Calu3 (cell line): ENCODE measurements around the gene CYP2C19. TPM values are rescaled to one million over a fixed set of nuclear protein-coding genes. Genes with fewer than 3 reads are reported as not detected.
"Not testable (repeated sequence)": the region's sequence is repeated elsewhere in the genome, so short reads cannot be mapped to it uniquely, and the experiment has no call there.

Source experiments
- BruUV-seq: library from RNA; stranded (reverse); fragments of 400-500 nt; replicated peaks from 2 replicates; lab custom pipeline; 2021; lab: Mats Ljungman, UMichigan
- CTCF ChIA-PET: fragments of 300-600 bp; sonication (Branson Sonifier 250); formaldehyde crosslinking; loops from one replicate; lab custom pipeline; 2022; ENCODE audit warnings: antibody characterized with exemption; lab: Charles Lee
- DNase-seq: peaks from one replicate; pipeline ENCODE4 v3.0.0; 2022
- H3K27ac Mint-ChIP-seq: one replicate; pipeline ENCODE4 v1.8.0; 2022; ENCODE audit warnings: mixed read lengths; ENCODE audit not compliant: unreplicated experiment
- H3K27me3 Mint-ChIP-seq: one replicate; pipeline ENCODE4 v1.8.0; 2022; ENCODE audit warnings: mixed read lengths; ENCODE audit not compliant: unreplicated experiment
- H3K36me3 Mint-ChIP-seq: one replicate; pipeline ENCODE4 v1.8.0; 2022; ENCODE audit warnings: mild to moderate bottlenecking, moderate library complexity, mixed read lengths; ENCODE audit not compliant: insufficient read depth, unreplicated experiment
- H3K4me1 Mint-ChIP-seq: one replicate; pipeline ENCODE4 v1.8.0; 2022; ENCODE audit warnings: mild to moderate bottlenecking, low read depth, mixed read lengths; ENCODE audit not compliant: unreplicated experiment
- H3K4me3 Mint-ChIP-seq: one replicate; pipeline ENCODE4 v1.8.0; 2022; ENCODE audit warnings: mild to moderate bottlenecking, low read depth, moderate library complexity, mixed read lengths; ENCODE audit not compliant: unreplicated experiment
- H3K9me3 Mint-ChIP-seq: one replicate; pipeline ENCODE4 v1.8.0; 2022; ENCODE audit warnings: low read depth, mixed read lengths; ENCODE audit not compliant: unreplicated experiment
- intact Hi-C: fragments of 100-400 bp; cut with micrococcal nuclease; formaldehyde crosslinking; loops from one replicate; pipeline ENCODE4 v1.10.0; 2022; ENCODE audit not compliant: unreplicated experiment
- total RNA-seq: library from RNA; stranded (reverse); gene quantifications from 2 replicates; pipeline ENCODE4 v1.2.3, GENCODE V29; 2022
- TF ChIP-seq, protein P1 (sequence below): fragments of 200-600 bp; IDR thresholded peaks from one replicate; pipeline ENCODE4 v1.8.0; 2022; ENCODE audit warnings: antibody characterized with exemption; ENCODE audit not compliant: unreplicated experiment

Gene CYP2C19
- total RNA-seq, 1 experiment from 2014 or later = 3.6 TPM

DNA sequence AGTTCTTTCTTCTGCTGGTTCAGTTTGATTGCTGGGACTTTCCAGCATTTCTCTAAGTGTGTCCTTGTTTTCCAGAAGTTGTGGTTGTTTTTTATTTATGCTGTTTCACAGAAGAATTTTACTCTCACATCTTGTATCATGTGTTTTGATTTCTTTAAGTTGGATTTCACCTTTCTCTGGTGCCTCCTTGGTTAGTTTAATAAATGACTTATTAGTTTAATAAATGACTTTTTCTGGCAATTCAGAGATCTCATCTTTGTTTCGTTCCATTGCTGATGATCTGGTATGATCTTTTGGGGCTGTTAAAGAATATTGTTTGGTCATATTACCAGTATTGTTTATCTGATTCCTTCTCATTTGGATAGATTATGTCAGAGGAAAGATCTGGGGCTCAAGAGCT lies 116.2 kb downstream of the CYP2C19 start:
- H3K9me3 Mint-ChIP-seq = peaks cover 5% of the 10 kb centered on the region
- intact Hi-C loops = no loop called here
- CTCF ChIA-PET = no interaction called here
- peaks cover 10% of the 10 kb centered on the region for H3K4me1 Mint-ChIP-seq
- DNase-seq = no peak
- TF ChIP-seq, protein P1, sequence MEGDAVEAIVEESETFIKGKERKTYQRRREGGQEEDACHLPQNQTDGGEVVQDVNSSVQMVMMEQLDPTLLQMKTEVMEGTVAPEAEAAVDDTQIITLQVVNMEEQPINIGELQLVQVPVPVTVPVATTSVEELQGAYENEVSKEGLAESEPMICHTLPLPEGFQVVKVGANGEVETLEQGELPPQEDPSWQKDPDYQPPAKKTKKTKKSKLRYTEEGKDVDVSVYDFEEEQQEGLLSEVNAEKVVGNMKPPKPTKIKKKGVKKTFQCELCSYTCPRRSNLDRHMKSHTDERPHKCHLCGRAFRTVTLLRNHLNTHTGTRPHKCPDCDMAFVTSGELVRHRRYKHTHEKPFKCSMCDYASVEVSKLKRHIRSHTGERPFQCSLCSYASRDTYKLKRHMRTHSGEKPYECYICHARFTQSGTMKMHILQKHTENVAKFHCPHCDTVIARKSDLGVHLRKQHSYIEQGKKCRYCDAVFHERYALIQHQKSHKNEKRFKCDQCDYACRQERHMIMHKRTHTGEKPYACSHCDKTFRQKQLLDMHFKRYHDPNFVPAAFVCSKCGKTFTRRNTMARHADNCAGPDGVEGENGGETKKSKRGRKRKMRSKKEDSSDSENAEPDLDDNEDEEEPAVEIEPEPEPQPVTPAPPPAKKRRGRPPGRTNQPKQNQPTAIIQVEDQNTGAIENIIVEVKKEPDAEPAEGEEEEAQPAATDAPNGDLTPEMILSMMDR = no peak
- H3K27ac Mint-ChIP-seq = peak overlapping the region; percentile 30
- H3K4me3 Mint-ChIP-seq = no peak overlapping the region
- H3K36me3 Mint-ChIP-seq = no peaks in the 10 kb centered on the region
- no peaks in the 10 kb centered on the region for H3K27me3 Mint-ChIP-seq
- BruUV-seq = no TSS peak

- H3K9me3 Mint-ChIP-seq = peaks cover 5% of the 10 kb centered on the region
- H3K4me3 Mint-ChIP-seq = no peak overlapping the region
- CTCF ChIA-PET = no interaction called here
- no peak overlapping the region for H3K27ac Mint-ChIP-seq
- no peaks in the 10 kb centered on the region for H3K36me3 Mint-ChIP-seq
- TF ChIP-seq, protein P1 = no peak
- peaks cover 10% of the 10 kb centered on the region for H3K4me1 Mint-ChIP-seq
- intact Hi-C loops = no loop called here
- no peak for DNase-seq
- no peaks in the 10 kb centered on the region for H3K27me3 Mint-ChIP-seq
- no TSS peak for BruUV-seq
Observed at GRCh38 chr10:94879214-94879613, 116.7 kb downstream of the CYP2C19 start.

DNA sequence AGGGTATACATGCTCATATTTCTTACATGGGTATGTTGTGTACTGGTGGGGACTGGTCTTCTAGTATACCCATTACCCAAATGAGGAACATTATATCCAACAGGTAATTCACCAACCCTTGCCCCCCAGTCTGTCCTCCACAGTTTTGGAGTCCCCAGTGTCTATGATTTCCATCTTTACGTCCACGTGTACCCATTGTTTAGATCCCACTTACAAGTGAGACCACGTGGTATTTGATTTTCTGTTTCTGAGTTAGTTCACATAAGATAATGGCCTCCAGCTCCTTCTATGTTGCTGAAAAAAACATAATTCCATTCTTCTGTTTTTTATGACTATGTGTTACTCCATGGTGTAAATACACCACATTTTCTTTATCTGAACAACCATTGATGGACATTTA lies 126.6 kb downstream of the CYP2C19 start:
- Mint-ChIP-seq H3K27me3 (no peaks in the 10 kb centered on the region), H3K4me3 (no peak overlapping the region), H3K36me3 (no peaks in the 10 kb centered on the region), H3K27ac (no peak overlapping the region), H3K9me3 (peaks cover 3% of the 10 kb centered on the region), H3K4me1 (no peaks in the 10 kb centered on the region)
- TF ChIP-seq, protein P1 = no peak
- CTCF ChIA-PET = no interaction called here
- no peak for DNase-seq
- no TSS peak for BruUV-seq
- intact Hi-C loops = no loop called here

GRCh38 chr10:94890264-94891022 lies 128.0 kb downstream of the CYP2C19 start:
- Mint-ChIP-seq H3K27ac (no peak overlapping the region), H3K4me3 (no peak overlapping the region), H3K36me3 (no peaks in the 10 kb centered on the region), H3K27me3 (no peaks in the 10 kb centered on the region), H3K9me3 (peaks cover 3% of the 10 kb centered on the region), H3K4me1 (no peaks in the 10 kb centered on the region)
- intact Hi-C loops = no loop called here
- no peak for DNase-seq
- TF ChIP-seq, protein P1 = no peak
- no TSS peak for BruUV-seq
- CTCF ChIA-PET = no interaction called here

- H3K36me3 Mint-ChIP-seq, DNase-seq, H3K27me3 Mint-ChIP-seq, H3K4me1 Mint-ChIP-seq, CTCF ChIA-PET, H3K27ac Mint-ChIP-seq, intact Hi-C loops, BruUV-seq, H3K4me3 Mint-ChIP-seq: not testable (repeated sequence)
- H3K9me3 Mint-ChIP-seq = peaks cover 13% of the 10 kb centered on the region
Observed at GRCh38 chr10:94898414-94898813, 135.9 kb downstream of the CYP2C19 start.
